Body of pancreas (tissue), 4 donors: ENCODE data around the gene GMPR2.

Experiments
- POLR2A ChIP-seq, 3 donors: fragments of 450-650 bp; IDR thresholded peaks; one replicate each; pipeline ENCODE4 v1.6.1; 2016; ENCODE audit warnings: antibody characterized with exemption in 3 of 3, mild to moderate bottlenecking in 2 of 3
- TF ChIP-seq, protein P1 (sequence below), 7 experiments: fragments of 450-650 bp in 4 of 7; fragments of 200-600 bp in 3 of 7; sonication (generic) in 3 of 7; IDR thresholded peaks; one replicate each; pipeline ENCODE4 v1.5.1; 2016 to 2019; ENCODE audit warnings: antibody characterized with exemption in 7 of 7

- TF ChIP-seq, protein P1, sequence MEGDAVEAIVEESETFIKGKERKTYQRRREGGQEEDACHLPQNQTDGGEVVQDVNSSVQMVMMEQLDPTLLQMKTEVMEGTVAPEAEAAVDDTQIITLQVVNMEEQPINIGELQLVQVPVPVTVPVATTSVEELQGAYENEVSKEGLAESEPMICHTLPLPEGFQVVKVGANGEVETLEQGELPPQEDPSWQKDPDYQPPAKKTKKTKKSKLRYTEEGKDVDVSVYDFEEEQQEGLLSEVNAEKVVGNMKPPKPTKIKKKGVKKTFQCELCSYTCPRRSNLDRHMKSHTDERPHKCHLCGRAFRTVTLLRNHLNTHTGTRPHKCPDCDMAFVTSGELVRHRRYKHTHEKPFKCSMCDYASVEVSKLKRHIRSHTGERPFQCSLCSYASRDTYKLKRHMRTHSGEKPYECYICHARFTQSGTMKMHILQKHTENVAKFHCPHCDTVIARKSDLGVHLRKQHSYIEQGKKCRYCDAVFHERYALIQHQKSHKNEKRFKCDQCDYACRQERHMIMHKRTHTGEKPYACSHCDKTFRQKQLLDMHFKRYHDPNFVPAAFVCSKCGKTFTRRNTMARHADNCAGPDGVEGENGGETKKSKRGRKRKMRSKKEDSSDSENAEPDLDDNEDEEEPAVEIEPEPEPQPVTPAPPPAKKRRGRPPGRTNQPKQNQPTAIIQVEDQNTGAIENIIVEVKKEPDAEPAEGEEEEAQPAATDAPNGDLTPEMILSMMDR (IDR thresholded peaks at IDR 0.05), result no peak
- TF ChIP-seq POLR2A (IDR thresholded peaks at IDR 0.05), result no peak
These were observed 29.2 kb downstream of the GMPR2 start for GRCh38 chr14:24261969-24262327.
